HG03095 (cell line): ENCODE data around the gene TSC22D4.
"Not testable (repeated sequence)": the region's sequence is repeated elsewhere in the genome, so short reads cannot be mapped to it uniquely, and the experiment has no call there.

ENCODE experiments used
- ATAC-seq: cut with Tn5 transposase; IDR thresholded peaks from one replicate; pipeline ENCODE4 v1.9.1; 2021; ENCODE audit warnings: moderate library complexity; ENCODE audit not compliant: unreplicated experiment

Gene TSC22D4

GRCh38 chr7:100478958-100479660 lies at the start of gene TSC22D4:
Gene TSC22D4, minus strand, starts transcription at chr7:100479214. Its CDS starts 1,176 bp downstream, at chr7:100478038.
- ATAC-seq, result peak; percentile 52

GRCh38 chr7:100528108-100528866 lies 49.3 kb upstream of the TSC22D4 start:
- not testable (repeated sequence) for ATAC-seq

- not testable (repeated sequence) for ATAC-seq
These were observed 44.2 kb upstream of the TSC22D4 start for GRCh38 chr7:100523192-100523591.

GRCh38 chr7:100521909-100522593 lies 43.0 kb upstream of the TSC22D4 start:
- ATAC-seq, result not testable (repeated sequence)

- no peak for ATAC-seq
These were observed 42.1 kb upstream of the TSC22D4 start for GRCh38 chr7:100521076-100521475.

GRCh38 chr7:100520138-100520537 lies 41.1 kb upstream of the TSC22D4 start:
- no peak for ATAC-seq

GRCh38 chr7:100519580-100519979 lies 40.6 kb upstream of the TSC22D4 start:
- ATAC-seq, result no peak

GRCh38 chr7:100517305-100517704 lies 38.3 kb upstream of the TSC22D4 start:
- ATAC-seq, result no peak

GRCh38 chr7:100516135-100516812 lies 37.3 kb upstream of the TSC22D4 start:
- no peak for ATAC-seq

GRCh38 chr7:100515072-100515532 lies 36.1 kb upstream of the TSC22D4 start:
- no peak for ATAC-seq

- ATAC-seq, result no peak
These were observed 34.3 kb upstream of the TSC22D4 start for GRCh38 chr7:100513212-100513810.

- ATAC-seq, result no peak
These were observed 31.6 kb upstream of the TSC22D4 start for GRCh38 chr7:100510437-100511239.

- no peak for ATAC-seq
These were observed 30.2 kb upstream of the TSC22D4 start for GRCh38 chr7:100509231-100509630.

GRCh38 chr7:100506356-100506923 lies 27.4 kb upstream of the TSC22D4 start:
- ATAC-seq, result no peak

- ATAC-seq, result no peak
These were observed 26.0 kb upstream of the TSC22D4 start for GRCh38 chr7:100504887-100505611.

- not testable (repeated sequence) for ATAC-seq
These were observed 25.0 kb upstream of the TSC22D4 start for GRCh38 chr7:100504031-100504430.

- ATAC-seq, result not testable (repeated sequence)
These were observed 21.7 kb upstream of the TSC22D4 start for GRCh38 chr7:100500743-100501142.

GRCh38 chr7:100496509-100496908 lies 17.5 kb upstream of the TSC22D4 start:
- ATAC-seq, result no peak
